Liver (tissue), 9 donors: ENCODE results near the gene ZBED3. TPM values are rescaled to one million over a fixed set of nuclear protein-coding genes. Genes with fewer than 3 reads are reported as not detected.

Experiments
- DNase-seq: peaks from one replicate; pipeline ENCODE4 v3.0.0-alpha.2; 2017; ENCODE audit warnings: low spot score
- H3K27ac ChIP-seq, 2 donors: one replicate each; pipeline ENCODE4 v1.7.0; 2013; ENCODE audit warnings: inconsistent platforms in 2 of 2, low read length in 2 of 2, control low read depth in 1 of 2, low read depth in 1 of 2, mild to moderate bottlenecking in 1 of 2
- H3K27me3 ChIP-seq, 4 donors: one replicate each; pipeline versions ENCODE4 v1.6.1 to v1.7.0; 2013; ENCODE audit warnings: low read length in 3 of 4, inconsistent platforms in 1 of 4, mild to moderate bottlenecking in 1 of 4, moderate library complexity in 1 of 4; ENCODE audit not compliant: control insufficient read depth in 4 of 4, insufficient read depth in 4 of 4
- H3K36me3 ChIP-seq, 4 donors: one replicate each; pipeline versions ENCODE4 v1.6.1 to v1.7.0; 2013; ENCODE audit warnings: low read length in 3 of 4, mild to moderate bottlenecking in 3 of 4, low read depth in 1 of 4, moderate library complexity in 1 of 4; ENCODE audit not compliant: control insufficient read depth in 4 of 4, insufficient read depth in 3 of 4
- H3K4me1 ChIP-seq, 4 donors: one replicate each; pipeline versions ENCODE4 v1.6.1 to v1.7.0; 2013; ENCODE audit warnings: low read length in 3 of 4, mild to moderate bottlenecking in 3 of 4, moderate library complexity in 1 of 4; ENCODE audit not compliant: control insufficient read depth in 4 of 4, insufficient read depth in 4 of 4
- H3K4me3 ChIP-seq, 3 donors: one replicate each; pipeline versions ENCODE4 v1.6.1 to v1.7.0; 2013; ENCODE audit warnings: low read length in 3 of 3, control low read depth in 1 of 3, low read depth in 1 of 3, mild to moderate bottlenecking in 1 of 3
- H3K9ac ChIP-seq, 2 donors: one replicate each; pipeline ENCODE4 v1.7.0; 2013; ENCODE audit warnings: low read length in 2 of 2, mild to moderate bottlenecking in 2 of 2, moderate library complexity in 2 of 2, control low read depth in 1 of 2, low read depth in 1 of 2
- H3K9me3 ChIP-seq, 4 donors: one replicate each; pipeline versions ENCODE4 v1.6.1 to v1.7.0; 2013; ENCODE audit warnings: low read length in 3 of 4; ENCODE audit not compliant: control insufficient read depth in 4 of 4
- ATF3 ChIP-seq: IDR thresholded peaks from 2 replicates; pipeline ENCODE4 v1.6.1; 2016; ENCODE audit warnings: antibody characterized with exemption
- CTCF ChIP-seq: fragments of 150-350 bp; IDR thresholded peaks from 2 replicates; pipeline ENCODE4 v1.5.1; 2017; ENCODE audit warnings: improper control_type of control experiment, low read depth, low read length; ENCODE audit not compliant: missing input control
- EGR1 ChIP-seq, 2 donors: IDR thresholded peaks; 2 replicates each; pipeline ENCODE4 v1.6.1; 2016 to 2018; ENCODE audit warnings: antibody characterized with exemption in 2 of 2, low read depth in 2 of 2
- FOXA1 ChIP-seq: IDR thresholded peaks from 2 replicates; pipeline ENCODE4 v1.6.1; 2016; ENCODE audit warnings: antibody characterized with exemption
- FOXA2 ChIP-seq: IDR thresholded peaks from 2 replicates; pipeline ENCODE4 v1.6.1; 2016; ENCODE audit warnings: antibody characterized with exemption
- GABPA ChIP-seq, 2 donors: IDR thresholded peaks in 1 of 2; conservative IDR thresholded peaks in 1 of 2; 2 replicates each; pipeline ENCODE4 v1.6.1; 2016; ENCODE audit warnings: antibody characterized with exemption in 2 of 2, mild to moderate bottlenecking in 1 of 2, moderate library complexity in 1 of 2
- HNF4A ChIP-seq, 2 donors: conservative IDR thresholded peaks; 2 replicates each; pipeline ENCODE4 v1.6.1; 2016; ENCODE audit warnings: antibody characterized with exemption in 2 of 2, mild to moderate bottlenecking in 2 of 2
- HNF4G ChIP-seq: IDR thresholded peaks from 2 replicates; pipeline ENCODE4 v1.6.1; 2016; ENCODE audit warnings: antibody characterized with exemption
- JUND ChIP-seq, 2 donors: IDR thresholded peaks; 2 replicates each; pipeline ENCODE4 v1.6.1; 2016; ENCODE audit warnings: antibody characterized with exemption in 2 of 2
- NR2F2 ChIP-seq: IDR thresholded peaks from 2 replicates; pipeline ENCODE4 v1.6.1; 2016; ENCODE audit warnings: antibody characterized with exemption
- RAD21 ChIP-seq, 2 donors: IDR thresholded peaks; 2 replicates each; pipeline ENCODE4 v1.6.1; 2016; ENCODE audit warnings: antibody characterized with exemption in 2 of 2, mild to moderate bottlenecking in 2 of 2
- REST ChIP-seq: IDR thresholded peaks from 2 replicates; pipeline ENCODE4 v1.6.1; 2016; ENCODE audit warnings: antibody characterized with exemption, mild to moderate bottlenecking
- RXRA ChIP-seq, 2 donors: IDR thresholded peaks; 2 replicates each; pipeline ENCODE4 v1.6.1; 2017 to 2018; ENCODE audit warnings: antibody characterized with exemption in 2 of 2, mild to moderate bottlenecking in 1 of 2
- SP1 ChIP-seq: IDR thresholded peaks from 2 replicates; pipeline ENCODE4 v1.6.1; 2018; ENCODE audit warnings: antibody characterized with exemption, mild to moderate bottlenecking
- TAF1 ChIP-seq: conservative IDR thresholded peaks from 2 replicates; pipeline ENCODE4 v1.6.1; 2016; ENCODE audit warnings: antibody characterized with exemption, mild to moderate bottlenecking
- YY1 ChIP-seq: IDR thresholded peaks from 2 replicates; pipeline ENCODE4 v1.6.1; 2016; ENCODE audit warnings: antibody characterized with exemption, mild to moderate bottlenecking
- ZBTB33 ChIP-seq: IDR thresholded peaks from 2 replicates; pipeline ENCODE4 v1.6.1; 2016; ENCODE audit warnings: antibody characterized with exemption
- WGBS: extraction: QIAGEN DNeasy Blood & Tissue Kit; methylation state at CpG from one replicate; pipeline ENCODE4 v1.1.7; 2013; 5-methylcytosine and 5-hydroxymethylcytosine counted together
- polyA plus RNA-seq, 2 donors: library from polyadenylated mRNA; stranded (reverse) in 1 of 2; unstranded in 1 of 2; fragments of 200-250 nt in 1 of 2; fragments of >200 nt in 1 of 2; fragmentation: Nextera tagmentation in 1 of 2; extraction: Ambion mirVana in 1 of 2; gene quantifications; one replicate each; pipeline versions ENCODE4 v1.2.1 to v1.2.3, GENCODE V29; 2013 to 2015
- total RNA-seq, 2 donors: library from RNA; depleted of rRNA; stranded (reverse); fragments of >200 nt; gene quantifications; one replicate each; pipeline ENCODE4 v1.2.3, GENCODE V29; 2014
- donor health status: healthy.
- donor health status: healthy.
- donor health status: healthy.
- donor health status: healthy.
- donor health status: healthy.

The ZBED3 gene
- total and polyA plus RNA-seq, 4 donors, result 2.1 to 5.2 (median 4.0) TPM

GRCh38 chr5:77095189-77095588, 8.1 kb upstream of the ZBED3 start:
- Histone ChIP-seq H3K9me3 (no peaks in the 10 kb centered on the region), H3K4me1 (no peaks in the 10 kb centered on the region), H3K4me3 (no peak overlapping the region), H3K36me3 (peaks cover 0 to 3% (median 0%) of the 10 kb centered on the region in 4 donors), H3K27ac (no peak overlapping the region), H3K27me3 (no peaks in the 10 kb centered on the region), H3K9ac (no peak overlapping the region)
- WGBS, result 94% methylated on average over 4 of the region's 4 CpGs
- TF ChIP-seq TAF1, result no peak
- TF ChIP-seq HNF4G, result no peak
- no peak for TF ChIP-seq JUND (IDR thresholded peaks at IDR 0.05)
- TF ChIP-seq ATF3, result no peak
- no peak for TF ChIP-seq CTCF
- no peak for TF ChIP-seq NR2F2
- TF ChIP-seq SP1, result no peak
- TF ChIP-seq YY1, result no peak
- no peak for TF ChIP-seq FOXA1
- TF ChIP-seq RAD21 (IDR thresholded peaks at IDR 0.05), result no peak
- no peak for TF ChIP-seq EGR1 (IDR thresholded peaks at IDR 0.05; ENCODE audit: low read depth in 2 of 2)
- no peak for TF ChIP-seq RXRA (IDR thresholded peaks at IDR 0.05)
- TF ChIP-seq HNF4A (conservative IDR thresholded peaks at IDR 0.05), result no peak
- no peak for TF ChIP-seq REST
- DNase-seq, result no peak

GRCh38 chr5:77087484-77088261, 588 bp upstream of the ZBED3 start:
- Histone ChIP-seq H3K27ac (peak overlapping the region; percentile 88 to 96), H3K9me3 (no peaks in the 10 kb centered on the region), H3K27me3 (no peaks in the 10 kb centered on the region), H3K9ac (peak overlapping the region in 1 of 2 donors; percentile 69), H3K4me3 (peak overlapping the region; percentile 65 to 85 (median 68)), H3K4me1 (peaks cover 0 to 21% (median 15%) of the 10 kb centered on the region in 4 donors), H3K36me3 (peaks cover 0 to 4% (median 0%) of the 10 kb centered on the region in 4 donors)
- WGBS, result 15% methylated on average over 16 of the region's 16 CpGs
- DNase-seq, result peak; percentile 38
- peak; percentile 41 for TF ChIP-seq ZBTB33
- peak; percentile 94 for TF ChIP-seq YY1
- peak; percentile 94 for TF ChIP-seq SP1
- TF ChIP-seq REST, result no peak
- TF ChIP-seq JUND (IDR thresholded peaks at IDR 0.05), result peak; percentile 52 to 56
- peak; percentile 71 to 73 for TF ChIP-seq RXRA (IDR thresholded peaks at IDR 0.05)
- TF ChIP-seq FOXA2, result no peak
- peak; percentile 20 for TF ChIP-seq ATF3
- peak in 1 of 2 donors; percentile 45 for TF ChIP-seq GABPA (IDR thresholded peaks at IDR 0.05 in 1 of 2, conservative IDR thresholded peaks at IDR 0.05 in 1 of 2)
